K562 (cell line): ENCODE measurements around the gene COL11A2.

Source experiments
- KLF10 ChIP-seq: fragments of 250-450 bp; sonication (Bioruptor Pico); IDR thresholded peaks from 2 replicates; pipeline ENCODE4 v1.6.1; 2021; ENCODE audit warnings: matching md5 sums
- LCOR ChIP-seq: sonication (generic); formaldehyde crosslinking; IDR thresholded peaks from 2 replicates; pipeline ENCODE4 v1.8.0; 2022; ENCODE audit warnings: mild to moderate bottlenecking, missing genetic modification reagents
- MAFK ChIP-seq: IDR thresholded peaks from 2 replicates; pipeline ENCODE4 v1.6.1; 2011; ENCODE audit warnings: low read length, improper control_type of control experiment
- NFE2L1 ChIP-seq: fragments of 450-650 bp; IDR thresholded peaks from 2 replicates; pipeline ENCODE4 v1.6.1; 2016; ENCODE audit warnings: missing genetic modification characterization, low read depth, mild to moderate bottlenecking, missing compliant biosample characterization, moderate library complexity, borderline replicate concordance
- NR3C1 ChIP-seq: sonication (generic); formaldehyde crosslinking; IDR thresholded peaks from 2 replicates; pipeline ENCODE4 v1.8.1; 2022; ENCODE audit warnings: missing genetic modification reagents
- PCBP1 ChIP-seq: fragments of 200-400 bp; formaldehyde crosslinking; IDR thresholded peaks from 2 replicates; pipeline ENCODE4 v1.6.1; 2018; ENCODE audit warnings: mild to moderate bottlenecking, low read depth, low read length; ENCODE audit not compliant: poor library complexity, severe bottlenecking
- SAFB ChIP-seq: fragments of 200-400 bp; formaldehyde crosslinking; IDR thresholded peaks from 2 replicates; pipeline ENCODE4 v1.6.1; 2017; ENCODE audit warnings: low read depth, low read length, borderline replicate concordance
- SMAD3 ChIP-seq: fragments of 450-650 bp; formaldehyde crosslinking; conservative IDR thresholded peaks from 2 replicates; pipeline ENCODE4 v1.4.0; 2020; ENCODE audit warnings: mild to moderate bottlenecking
- SNRNP70 ChIP-seq: fragments of 200-400 bp; formaldehyde crosslinking; optimal IDR thresholded peaks from 2 replicates; pipeline ENCODE3; 2017; ENCODE audit warnings: low read depth, low read length
- TCF7L2 ChIP-seq: fragments of 150-350 bp; IDR thresholded peaks from 2 replicates; pipeline ENCODE4 v1.6.1; 2016; ENCODE audit warnings: low read depth, mild to moderate bottlenecking, low read length, moderate library complexity
- ZFX ChIP-seq: sonication (generic); formaldehyde crosslinking; IDR thresholded peaks from 2 replicates; pipeline ENCODE4 v1.8.0; 2022; ENCODE audit warnings: mild to moderate bottlenecking, missing genetic modification reagents, moderate library complexity
- TF ChIP-seq, protein P1 (sequence below), 3 experiments: IDR thresholded peaks in 2 of 3; conservative IDR thresholded peaks in 1 of 3; 2 replicates each; pipeline ENCODE4 v1.5.1; 2011 to 2012; ENCODE audit warnings: low read length in 3 of 3, mild to moderate bottlenecking in 3 of 3, control low read depth in 2 of 3, improper control_type of control experiment in 1 of 3, inconsistent platforms in 1 of 3, low read depth in 1 of 3, mixed read lengths in 1 of 3, moderate library complexity in 1 of 3; ENCODE audit not compliant: insufficient read depth in 2 of 3
- TF ChIP-seq, protein P2 (sequence below), 2 experiments: fragments of 450-650 bp; formaldehyde crosslinking in 1 of 2; IDR thresholded peaks; 2 replicates each; pipeline versions ENCODE4 v1.4.0 to v1.6.1; 2014 to 2020; ENCODE audit warnings: mild to moderate bottlenecking in 2 of 2, borderline replicate concordance in 1 of 2, low read depth in 1 of 2

DNA sequence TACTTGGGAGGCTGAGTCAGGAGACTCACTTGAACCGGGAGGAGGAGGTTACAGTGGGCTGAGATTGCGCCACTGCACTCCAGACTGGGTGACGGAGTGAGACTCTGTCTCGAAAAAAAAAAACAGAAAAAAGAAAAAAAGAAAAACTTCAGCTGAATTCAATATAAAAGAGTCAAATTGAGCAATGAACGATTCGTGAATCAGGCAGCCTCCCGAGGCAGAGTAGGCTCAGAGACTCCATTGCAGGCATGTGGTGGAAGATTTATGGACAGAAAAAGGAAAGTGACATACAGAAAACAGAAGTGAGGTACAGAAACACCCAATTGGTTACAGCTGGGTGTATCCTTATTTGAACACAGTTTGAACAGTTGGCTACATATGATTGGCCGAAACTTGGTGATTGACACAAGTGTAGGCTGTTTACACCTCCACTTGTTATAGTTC lies 60.2 kb downstream of the COL11A2 start:
- TF ChIP-seq NR3C1 (CRISPR knock-in tag): no peak
- TF ChIP-seq TCF7L2: no peak
- no peak for TF ChIP-seq SAFB
- TF ChIP-seq, protein P1, sequence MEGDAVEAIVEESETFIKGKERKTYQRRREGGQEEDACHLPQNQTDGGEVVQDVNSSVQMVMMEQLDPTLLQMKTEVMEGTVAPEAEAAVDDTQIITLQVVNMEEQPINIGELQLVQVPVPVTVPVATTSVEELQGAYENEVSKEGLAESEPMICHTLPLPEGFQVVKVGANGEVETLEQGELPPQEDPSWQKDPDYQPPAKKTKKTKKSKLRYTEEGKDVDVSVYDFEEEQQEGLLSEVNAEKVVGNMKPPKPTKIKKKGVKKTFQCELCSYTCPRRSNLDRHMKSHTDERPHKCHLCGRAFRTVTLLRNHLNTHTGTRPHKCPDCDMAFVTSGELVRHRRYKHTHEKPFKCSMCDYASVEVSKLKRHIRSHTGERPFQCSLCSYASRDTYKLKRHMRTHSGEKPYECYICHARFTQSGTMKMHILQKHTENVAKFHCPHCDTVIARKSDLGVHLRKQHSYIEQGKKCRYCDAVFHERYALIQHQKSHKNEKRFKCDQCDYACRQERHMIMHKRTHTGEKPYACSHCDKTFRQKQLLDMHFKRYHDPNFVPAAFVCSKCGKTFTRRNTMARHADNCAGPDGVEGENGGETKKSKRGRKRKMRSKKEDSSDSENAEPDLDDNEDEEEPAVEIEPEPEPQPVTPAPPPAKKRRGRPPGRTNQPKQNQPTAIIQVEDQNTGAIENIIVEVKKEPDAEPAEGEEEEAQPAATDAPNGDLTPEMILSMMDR (IDR thresholded peaks at IDR 0.05 in 2 of 3, conservative IDR thresholded peaks at IDR 0.05 in 1 of 3; ENCODE audit: insufficient read depth in 2 of 3, low read depth in 1 of 3, low read length in 3 of 3): no peak
- TF ChIP-seq, protein P2, sequence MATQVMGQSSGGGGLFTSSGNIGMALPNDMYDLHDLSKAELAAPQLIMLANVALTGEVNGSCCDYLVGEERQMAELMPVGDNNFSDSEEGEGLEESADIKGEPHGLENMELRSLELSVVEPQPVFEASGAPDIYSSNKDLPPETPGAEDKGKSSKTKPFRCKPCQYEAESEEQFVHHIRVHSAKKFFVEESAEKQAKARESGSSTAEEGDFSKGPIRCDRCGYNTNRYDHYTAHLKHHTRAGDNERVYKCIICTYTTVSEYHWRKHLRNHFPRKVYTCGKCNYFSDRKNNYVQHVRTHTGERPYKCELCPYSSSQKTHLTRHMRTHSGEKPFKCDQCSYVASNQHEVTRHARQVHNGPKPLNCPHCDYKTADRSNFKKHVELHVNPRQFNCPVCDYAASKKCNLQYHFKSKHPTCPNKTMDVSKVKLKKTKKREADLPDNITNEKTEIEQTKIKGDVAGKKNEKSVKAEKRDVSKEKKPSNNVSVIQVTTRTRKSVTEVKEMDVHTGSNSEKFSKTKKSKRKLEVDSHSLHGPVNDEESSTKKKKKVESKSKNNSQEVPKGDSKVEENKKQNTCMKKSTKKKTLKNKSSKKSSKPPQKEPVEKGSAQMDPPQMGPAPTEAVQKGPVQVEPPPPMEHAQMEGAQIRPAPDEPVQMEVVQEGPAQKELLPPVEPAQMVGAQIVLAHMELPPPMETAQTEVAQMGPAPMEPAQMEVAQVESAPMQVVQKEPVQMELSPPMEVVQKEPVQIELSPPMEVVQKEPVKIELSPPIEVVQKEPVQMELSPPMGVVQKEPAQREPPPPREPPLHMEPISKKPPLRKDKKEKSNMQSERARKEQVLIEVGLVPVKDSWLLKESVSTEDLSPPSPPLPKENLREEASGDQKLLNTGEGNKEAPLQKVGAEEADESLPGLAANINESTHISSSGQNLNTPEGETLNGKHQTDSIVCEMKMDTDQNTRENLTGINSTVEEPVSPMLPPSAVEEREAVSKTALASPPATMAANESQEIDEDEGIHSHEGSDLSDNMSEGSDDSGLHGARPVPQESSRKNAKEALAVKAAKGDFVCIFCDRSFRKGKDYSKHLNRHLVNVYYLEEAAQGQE (IDR thresholded peaks at IDR 0.05; ENCODE audit: borderline replicate concordance): no peak
- TF ChIP-seq, protein P2 (CRISPR knock-in tag; IDR thresholded peaks at IDR 0.05; ENCODE audit: low read depth): no peak
- no peak for TF ChIP-seq SNRNP70
- no peak for TF ChIP-seq MAFK
- no peak for TF ChIP-seq LCOR (CRISPR knock-in tag)
- no peak for TF ChIP-seq SMAD3 (CRISPR knock-in tag)
- no peak for TF ChIP-seq KLF10 (CRISPR knock-in tag)
- TF ChIP-seq NFE2L1 (tag): no peak
- no peak for TF ChIP-seq ZFX
- no peak for TF ChIP-seq PCBP1
